ENCODE data around the gene CZIB.

Gene CZIB

DNA sequence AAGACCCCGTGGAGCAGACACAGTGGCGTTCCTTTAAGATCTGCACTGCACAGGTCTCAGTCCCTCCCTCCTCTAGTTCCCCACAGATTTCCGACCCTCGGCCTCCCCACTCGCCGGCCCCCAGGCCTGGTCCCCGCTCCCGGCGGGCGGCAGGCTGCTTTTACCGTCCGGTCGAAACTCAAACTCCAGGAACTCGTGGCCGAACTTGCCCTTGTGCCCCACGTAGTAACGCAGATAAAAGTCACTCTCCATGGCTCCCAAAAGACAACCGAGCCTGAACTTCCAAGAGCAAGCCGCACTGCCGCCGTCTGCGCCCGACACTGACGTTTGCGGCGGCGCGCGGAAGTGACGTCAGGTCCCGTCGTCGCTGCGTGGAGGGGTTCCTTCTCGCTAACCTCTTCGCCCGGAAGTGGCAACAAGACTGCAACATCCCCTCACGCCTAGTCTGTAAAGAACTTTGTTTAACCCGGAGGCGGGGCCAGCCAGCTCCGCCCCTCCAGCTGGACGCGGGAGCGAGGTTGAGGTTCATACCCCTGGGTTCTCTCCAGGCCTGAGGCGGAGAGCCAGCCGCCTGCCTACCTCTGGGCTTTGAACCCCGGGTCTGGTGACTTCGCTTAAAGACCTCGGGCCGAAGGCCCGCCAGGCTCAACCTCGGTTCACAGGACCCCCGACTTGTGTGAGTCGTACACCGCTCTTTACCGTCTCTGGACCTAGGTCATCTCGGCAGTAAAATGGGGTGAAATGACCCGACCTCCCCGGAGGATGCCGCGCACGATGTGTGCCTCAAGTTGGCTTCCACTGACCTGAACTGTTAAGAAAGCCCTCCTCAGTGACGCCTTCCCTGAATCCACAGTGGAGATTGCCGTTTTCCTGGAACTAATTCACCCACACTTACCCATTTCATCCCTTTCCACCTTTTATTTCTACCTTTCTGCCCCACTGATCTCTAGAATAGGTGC lies 18.0 kb upstream of the CZIB start, which contains the start of gene MAGOH:
Gene MAGOH, minus strand, starts transcription at position 322 of the 959 bp plus-strand sequence. Its CDS starts 70 bp downstream, at position 252.
- no peak for TF ChIP-seq ZFX (IDR thresholded peaks at IDR 0.05; ENCODE audit: borderline replicate concordance)
- TF ChIP-seq, protein P1, sequence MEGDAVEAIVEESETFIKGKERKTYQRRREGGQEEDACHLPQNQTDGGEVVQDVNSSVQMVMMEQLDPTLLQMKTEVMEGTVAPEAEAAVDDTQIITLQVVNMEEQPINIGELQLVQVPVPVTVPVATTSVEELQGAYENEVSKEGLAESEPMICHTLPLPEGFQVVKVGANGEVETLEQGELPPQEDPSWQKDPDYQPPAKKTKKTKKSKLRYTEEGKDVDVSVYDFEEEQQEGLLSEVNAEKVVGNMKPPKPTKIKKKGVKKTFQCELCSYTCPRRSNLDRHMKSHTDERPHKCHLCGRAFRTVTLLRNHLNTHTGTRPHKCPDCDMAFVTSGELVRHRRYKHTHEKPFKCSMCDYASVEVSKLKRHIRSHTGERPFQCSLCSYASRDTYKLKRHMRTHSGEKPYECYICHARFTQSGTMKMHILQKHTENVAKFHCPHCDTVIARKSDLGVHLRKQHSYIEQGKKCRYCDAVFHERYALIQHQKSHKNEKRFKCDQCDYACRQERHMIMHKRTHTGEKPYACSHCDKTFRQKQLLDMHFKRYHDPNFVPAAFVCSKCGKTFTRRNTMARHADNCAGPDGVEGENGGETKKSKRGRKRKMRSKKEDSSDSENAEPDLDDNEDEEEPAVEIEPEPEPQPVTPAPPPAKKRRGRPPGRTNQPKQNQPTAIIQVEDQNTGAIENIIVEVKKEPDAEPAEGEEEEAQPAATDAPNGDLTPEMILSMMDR (IDR thresholded peaks at IDR 0.05): no peak
- H3K27ac ChIP-seq: peak within 1 kb of the TSS; percentile 56

DNA sequence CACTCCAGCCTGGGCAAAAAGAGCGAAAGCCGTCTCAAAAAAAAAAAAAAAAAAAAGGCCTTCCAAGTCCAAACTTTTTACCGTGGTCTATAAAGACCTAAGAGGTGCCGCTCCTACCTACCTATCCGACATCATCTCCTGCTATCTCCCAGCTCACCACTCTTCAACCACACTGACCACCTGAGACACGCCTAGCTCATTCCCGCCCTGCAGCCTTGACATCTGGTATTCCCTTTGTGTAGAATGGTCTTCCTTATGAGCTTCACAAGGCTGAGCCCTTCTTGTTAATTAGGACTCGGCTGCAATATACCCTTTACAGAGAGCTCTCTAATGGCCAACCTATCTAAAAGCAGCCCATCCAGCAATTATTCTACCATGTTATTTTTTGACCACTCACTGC lies 17.2 kb upstream of the CZIB start:
- peak overlapping the region; percentile 56 for H3K27ac ChIP-seq
- no peak for TF ChIP-seq ZFX (IDR thresholded peaks at IDR 0.05; ENCODE audit: borderline replicate concordance)
- TF ChIP-seq, protein P1 (IDR thresholded peaks at IDR 0.05): no peak

DNA sequence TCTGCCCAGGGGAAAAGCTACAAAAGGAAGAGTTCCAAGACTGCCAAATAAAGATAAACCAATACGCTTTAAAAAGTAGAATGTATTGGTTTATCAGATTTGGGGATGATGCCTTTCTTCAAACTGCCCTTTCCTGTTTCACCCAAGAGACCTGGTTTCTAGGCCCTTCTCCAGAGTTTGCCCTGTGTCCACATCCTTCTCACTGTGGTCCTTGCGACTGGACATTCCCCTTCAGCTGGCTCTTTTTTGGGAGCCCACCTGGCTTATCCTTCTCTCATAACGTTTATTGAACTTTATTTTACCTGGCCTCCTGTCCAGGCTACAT lies 490 bp upstream of the CZIB start:
- peak overlapping the region; percentile 93 for H3K27ac ChIP-seq
- TF ChIP-seq, protein P1 (IDR thresholded peaks at IDR 0.05): no peak
- TF ChIP-seq ZFX (IDR thresholded peaks at IDR 0.05; ENCODE audit: borderline replicate concordance): no peak

DNA sequence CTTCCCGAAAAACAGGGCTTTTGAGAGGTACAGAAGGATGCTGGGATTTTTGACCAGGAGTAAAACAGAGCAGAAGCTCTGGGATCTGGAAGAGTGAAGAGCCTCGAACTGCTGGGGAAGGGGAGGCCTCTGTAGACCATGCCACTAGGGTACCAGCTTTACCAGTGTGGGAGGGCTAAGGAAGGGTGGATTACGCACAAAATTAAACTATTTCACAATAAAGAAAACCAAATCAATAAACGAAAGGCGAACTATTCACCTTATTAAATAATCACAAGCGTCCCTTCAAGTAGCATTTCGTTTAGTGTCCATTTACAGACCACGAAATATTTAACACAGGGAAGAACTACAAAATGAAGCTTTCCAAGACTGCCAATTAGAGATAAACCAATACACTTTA lies 723 bp downstream of the CZIB start:
- peak overlapping the region; percentile 93 for H3K27ac ChIP-seq
- TF ChIP-seq, protein P1 (IDR thresholded peaks at IDR 0.05): no peak
- TF ChIP-seq ZFX (IDR thresholded peaks at IDR 0.05; ENCODE audit: borderline replicate concordance): no peak

DNA sequence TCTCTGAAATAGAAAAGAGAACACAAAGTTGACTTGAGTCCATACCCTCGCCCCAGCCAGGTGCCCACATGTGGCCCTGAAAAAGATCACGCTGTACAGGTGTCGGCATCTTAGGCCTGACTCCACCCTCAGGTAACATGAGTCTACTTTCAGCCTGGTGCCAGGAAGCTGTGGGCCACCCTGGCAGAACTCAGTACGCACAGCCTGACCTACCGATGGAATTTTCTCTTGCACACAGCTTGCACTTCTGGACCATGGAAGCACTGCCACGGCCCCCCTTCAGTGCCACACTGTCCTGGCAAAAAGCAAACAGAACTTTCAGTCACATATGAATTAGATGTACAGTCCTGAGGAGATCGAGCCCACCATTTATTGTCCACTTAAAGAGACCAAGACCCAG lies 2.2 kb downstream of the CZIB start:
- no peak overlapping the region for H3K27ac ChIP-seq
- TF ChIP-seq, protein P1 (IDR thresholded peaks at IDR 0.05): no peak
- TF ChIP-seq ZFX (IDR thresholded peaks at IDR 0.05; ENCODE audit: borderline replicate concordance): no peak

DNA sequence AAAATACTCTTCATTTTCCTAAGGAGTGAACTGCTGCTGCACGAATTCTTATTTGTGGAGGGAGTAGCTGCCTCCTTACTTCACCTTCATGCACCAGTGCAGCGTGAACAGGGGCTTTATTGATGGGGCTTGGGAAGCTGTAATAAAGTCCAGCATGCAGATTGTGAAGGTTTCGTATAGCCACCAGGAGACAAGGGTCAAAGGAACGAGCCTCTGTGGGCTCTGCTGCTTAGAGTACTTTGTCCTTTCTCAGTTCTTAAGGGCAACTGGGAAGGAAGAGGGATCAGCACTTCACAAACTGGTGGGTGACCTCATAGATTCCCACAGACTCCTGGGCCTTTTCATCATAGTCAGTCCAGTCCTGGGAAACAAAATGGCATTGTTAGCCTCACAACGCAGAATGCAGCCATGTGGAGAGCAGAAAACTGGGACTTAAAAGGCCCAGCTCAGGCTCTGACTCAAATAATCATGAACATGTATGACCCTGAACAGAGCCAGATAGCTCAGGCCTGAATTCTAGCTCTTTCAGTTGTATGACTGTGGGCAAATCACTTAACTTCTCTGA lies 6.0 kb downstream of the CZIB start:
- no peak for TF ChIP-seq ZFX (IDR thresholded peaks at IDR 0.05; ENCODE audit: borderline replicate concordance)
- TF ChIP-seq, protein P1 (IDR thresholded peaks at IDR 0.05): no peak

DNA sequence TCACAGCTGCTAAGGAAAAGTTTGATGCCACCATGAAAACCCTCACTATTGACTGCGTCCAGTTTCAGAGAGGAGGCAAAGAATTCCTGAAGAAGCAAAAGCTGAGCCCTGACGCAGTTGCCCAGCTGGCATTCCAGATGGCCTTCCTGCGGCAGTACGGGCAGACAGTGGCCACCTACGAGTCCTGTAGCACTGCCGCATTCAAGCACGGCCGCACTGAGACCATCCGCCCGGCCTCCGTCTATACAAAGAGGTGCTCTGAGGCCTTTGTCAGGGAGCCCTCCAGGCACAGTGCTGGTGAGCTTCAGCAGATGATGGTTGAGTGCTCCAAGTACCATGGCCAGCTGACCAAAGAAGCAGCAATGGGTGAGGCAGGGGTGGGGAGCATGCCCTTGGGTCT lies 9.5 kb downstream of the CZIB start:
- TF ChIP-seq, protein P1 (IDR thresholded peaks at IDR 0.05): no peak
- TF ChIP-seq ZFX (IDR thresholded peaks at IDR 0.05; ENCODE audit: borderline replicate concordance): no peak
- H3K27ac ChIP-seq: no peak overlapping the region

More for the DNA sequence above, 6.0 kb downstream of the CZIB start:
- H3K27ac ChIP-seq: no peak overlapping the region

All from 22Rv1 (cell line).